Thyroid gland (tissue), 4 donors: Measurements from ENCODE around the gene HBM. TPM values are rescaled to one million over a fixed set of nuclear protein-coding genes. Genes with fewer than 3 reads are reported as not detected.

ENCODE experiments used
- DNase-seq, 2 donors: peaks; one replicate each; pipeline ENCODE4 v3.0.0-alpha.2; 2019
- H3K27ac ChIP-seq, 3 donors: fragments of 200-600 bp; sonication (generic); 1 replicate in 2 of 3; 2 replicates in 1 of 3; pipeline ENCODE4 v1.5.1; 2016 to 2019; ENCODE audit warnings: mild to moderate bottlenecking in 1 of 3, moderate library complexity in 1 of 3
- H3K27me3 ChIP-seq: fragments of 200-600 bp; sonication (generic); one replicate; pipeline ENCODE4 v1.5.1; 2019
- H3K36me3 ChIP-seq, 2 donors: fragments of 200-600 bp; sonication (generic); one replicate each; pipeline ENCODE4 v1.5.1; 2016 to 2019
- H3K4me1 ChIP-seq, 2 donors: fragments of 200-600 bp; sonication (generic); one replicate each; pipeline ENCODE4 v1.5.1; 2017 to 2019
- H3K4me3 ChIP-seq, 3 donors: fragments of 200-600 bp; sonication (generic); replicated peaks in 1 of 3; 1 replicate in 2 of 3; 2 replicates in 1 of 3; pipeline ENCODE4 v1.5.1; 2016; ENCODE audit warnings: mild to moderate bottlenecking in 1 of 3
- H3K9me3 ChIP-seq: fragments of 200-600 bp; sonication (generic); one replicate; pipeline ENCODE4 v1.5.1; 2017
- CTCF ChIP-seq, 6 experiments: fragments of 200-600 bp in 3 of 6; fragments of 450-650 bp in 3 of 6; sonication (generic) in 3 of 6; IDR thresholded peaks; one replicate each; pipeline ENCODE4 v1.5.1; 2016 to 2019; ENCODE audit warnings: antibody characterized with exemption in 6 of 6, mild to moderate bottlenecking in 2 of 6, inconsistent platforms in 1 of 6, moderate library complexity in 1 of 6
- POLR2A ChIP-seq, 2 donors: fragments of 450-650 bp; IDR thresholded peaks; one replicate each; pipeline ENCODE4 v1.6.1; 2017; ENCODE audit warnings: antibody characterized with exemption in 2 of 2, mild to moderate bottlenecking in 2 of 2, moderate library complexity in 1 of 2
- WGBS, 2 donors: methylation state at CpG; one replicate each; pipeline ENCODE4 v1.1.5; 2017; 5-methylcytosine and 5-hydroxymethylcytosine counted together
- intact Hi-C: fragments of 100-400 bp; cut with DNase I; formaldehyde crosslinking; loops from one replicate; pipeline ENCODE4 v1.15.1; 2023
- total RNA-seq, 4 donors: library from RNA; depleted of rRNA; stranded (reverse); fragments of >200 nt; gene quantifications; one replicate each; pipeline ENCODE4 v1.2.3, GENCODE V29; 2016

HBM gene
- total RNA-seq, 4 donors from 2014 or later: not detected

- intact Hi-C loops: loop anchor here (5.0 kb wide), 1 partner anchor 74 kb away; no protein-coding TSS in a partner anchor
Observed at GRCh38 chr16:181565-182021, 15.8 kb downstream of the HBM start.

DNA sequence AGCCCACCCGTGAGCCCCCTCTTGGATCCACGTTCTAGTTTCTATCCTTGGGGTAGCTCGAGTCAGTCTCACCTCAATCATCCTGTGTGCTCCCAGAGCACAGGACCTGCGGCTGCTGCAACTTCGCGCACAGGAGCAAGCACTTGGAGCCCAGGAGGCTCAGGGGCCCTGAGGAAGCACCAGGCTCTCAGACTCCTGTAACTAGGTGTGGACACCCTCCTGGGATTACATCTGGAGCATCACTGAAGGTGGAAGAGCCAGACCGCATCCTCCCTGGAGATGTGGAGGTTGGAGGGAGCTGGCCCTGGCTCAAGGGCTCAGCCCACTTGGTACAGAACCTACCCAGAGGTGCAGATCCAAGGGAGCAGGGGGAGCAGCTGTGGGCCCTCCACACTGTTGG lies 17.2 kb downstream of the HBM start:
- Histone ChIP-seq H3K4me1 (peaks cover 10 to 18% of the 10 kb centered on the region in 2 donors), H3K27ac (no peak overlapping the region), H3K36me3 (peaks cover 9% of the 10 kb centered on the region in 2 donors), H3K9me3 (no peaks in the 10 kb centered on the region), H3K27me3 (peaks cover 14% of the 10 kb centered on the region), H3K4me3 (no peak overlapping the region)
- intact Hi-C loops: loop anchor here (5.0 kb wide), 1 partner anchor 76 kb away; no protein-coding TSS in a partner anchor
- no peak for TF ChIP-seq POLR2A (IDR thresholded peaks at IDR 0.05)
- no peak for TF ChIP-seq CTCF (IDR thresholded peaks at IDR 0.05)
- no peak for DNase-seq
- 88 to 89% methylated on average over 7 of the region's 7 CpGs for WGBS, 2 donors

More at GRCh38 chr16:181565-182021, 15.8 kb downstream of the HBM start:
- Histone ChIP-seq H3K27ac (no peak overlapping the region), H3K27me3 (peaks cover 23% of the 10 kb centered on the region), H3K4me3 (no peak overlapping the region), H3K4me1 (peaks cover 10 to 18% of the 10 kb centered on the region in 2 donors), H3K9me3 (no peaks in the 10 kb centered on the region), H3K36me3 (no peaks in the 10 kb centered on the region)
- 18 to 20% methylated on average over 9 to 12 of the region's 22 CpGs for WGBS, 2 donors
- DNase-seq: no peak
- TF ChIP-seq POLR2A (IDR thresholded peaks at IDR 0.05) (no peak), CTCF (IDR thresholded peaks at IDR 0.05) (peak; percentile 64 to 96 (median 86))

GRCh38 chr16:185213-185612 lies 19.4 kb downstream of the HBM start:
- intact Hi-C loops: no loop called here
- Histone ChIP-seq H3K4me1 (peaks cover 10 to 15% of the 10 kb centered on the region in 2 donors), H3K27me3 (no peaks in the 10 kb centered on the region), H3K4me3 (no peak overlapping the region), H3K9me3 (no peaks in the 10 kb centered on the region), H3K36me3 (peaks cover 27 to 28% of the 10 kb centered on the region in 2 donors), H3K27ac (no peak overlapping the region)
- DNase-seq: no peak
- no peak for TF ChIP-seq POLR2A (IDR thresholded peaks at IDR 0.05)
- TF ChIP-seq CTCF (IDR thresholded peaks at IDR 0.05): no peak
- 80 to 91% methylated on average over 12 to 13 of the region's 13 CpGs for WGBS, 2 donors

DNA sequence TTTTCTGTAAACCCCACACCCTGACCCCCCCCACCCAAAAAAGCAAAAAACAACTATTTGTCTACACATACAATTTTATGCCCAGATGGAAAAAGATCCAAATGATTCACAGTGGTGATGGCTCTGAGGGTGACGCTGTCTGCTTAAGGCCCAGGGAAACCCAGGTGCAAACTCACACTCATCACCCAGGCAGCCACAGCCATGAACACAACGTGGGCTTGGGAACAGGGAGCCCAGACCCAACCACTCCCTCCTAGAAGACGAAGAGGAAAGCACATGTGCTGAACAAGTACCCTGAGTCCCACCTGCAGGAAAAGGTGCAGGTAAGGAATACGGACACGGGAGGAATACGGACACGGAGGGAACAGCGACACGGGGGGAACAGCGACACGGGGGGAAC lies 19.9 kb downstream of the HBM start:
- peaks cover 6 to 10% of the 10 kb centered on the region in 2 donors for H3K4me1 ChIP-seq
- intact Hi-C loops: no loop called here
- no peaks in the 10 kb centered on the region for H3K27me3 ChIP-seq
- H3K36me3 ChIP-seq: peaks cover 31 to 33% of the 10 kb centered on the region in 2 donors
- TF ChIP-seq CTCF (IDR thresholded peaks at IDR 0.05): no peak
- no peak for TF ChIP-seq POLR2A (IDR thresholded peaks at IDR 0.05)
- no peak overlapping the region for H3K4me3 ChIP-seq
- no peak overlapping the region for H3K27ac ChIP-seq
- DNase-seq: no peak
- 87 to 91% methylated on average over 7 to 11 of the region's 11 CpGs for WGBS, 2 donors
- no peaks in the 10 kb centered on the region for H3K9me3 ChIP-seq

GRCh38 chr16:187330-187729 lies 21.6 kb downstream of the HBM start:
- DNase-seq: no peak
- no peaks in the 10 kb centered on the region for H3K4me1 ChIP-seq
- no peak overlapping the region for H3K4me3 ChIP-seq
- 96% methylated on average over 7 of the region's 8 CpGs for WGBS, 2 donors
- H3K36me3 ChIP-seq: peaks cover 47 to 50% of the 10 kb centered on the region in 2 donors
- no peaks in the 10 kb centered on the region for H3K9me3 ChIP-seq
- no peak overlapping the region for H3K27ac ChIP-seq
- no peaks in the 10 kb centered on the region for H3K27me3 ChIP-seq
- no peak for TF ChIP-seq POLR2A (IDR thresholded peaks at IDR 0.05)
- no peak for TF ChIP-seq CTCF (IDR thresholded peaks at IDR 0.05)
- intact Hi-C loops: no loop called here
